SKM-1 (cell line): Measurements from ENCODE around the gene MKNK2.

Experiments
- DNase-seq: peaks from one replicate; lab custom pipeline; 2025; ENCODE audit not compliant: unreplicated experiment; lab: John Stamatoyannopoulos, UW

MKNK2 gene

GRCh38 chr19:2080336-2080988 is 29.4 kb upstream of the MKNK2 start:
- DNase-seq = no peak

- DNase-seq = no peak
Observed at GRCh38 chr19:2079865-2080301, 28.8 kb upstream of the MKNK2 start.

- DNase-seq = no peak
Observed at GRCh38 chr19:2079076-2079864, 28.2 kb upstream of the MKNK2 start.

GRCh38 chr19:2077833-2078619 is 27.0 kb upstream of the MKNK2 start:
- no peak for DNase-seq

- no peak for DNase-seq
Observed at GRCh38 chr19:2077398-2077797, 26.4 kb upstream of the MKNK2 start.

- DNase-seq = no peak
Observed at GRCh38 chr19:2076526-2076944, 25.5 kb upstream of the MKNK2 start.

GRCh38 chr19:2072757-2073551 is 21.9 kb upstream of the MKNK2 start:
- no peak for DNase-seq

GRCh38 chr19:2070986-2071673 is 20.1 kb upstream of the MKNK2 start:
- DNase-seq = no peak

- DNase-seq = no peak
Observed at GRCh38 chr19:2070436-2070827, 19.4 kb upstream of the MKNK2 start.

GRCh38 chr19:2064788-2065524 is 13.9 kb upstream of the MKNK2 start:
- DNase-seq = no peak

- DNase-seq = no peak
Observed at GRCh38 chr19:2064395-2064787, 13.3 kb upstream of the MKNK2 start.

GRCh38 chr19:2063824-2064223 is 12.8 kb upstream of the MKNK2 start:
- no peak for DNase-seq

- no peak for DNase-seq
Observed at GRCh38 chr19:2062770-2063169, 11.7 kb upstream of the MKNK2 start.

GRCh38 chr19:2062389-2062729 is 11.3 kb upstream of the MKNK2 start:
- DNase-seq = no peak

- DNase-seq = peak; percentile 75
Observed at GRCh38 chr19:2061495-2062388, 10.7 kb upstream of the MKNK2 start.

GRCh38 chr19:2060884-2061494 is 9.9 kb upstream of the MKNK2 start:
- no peak for DNase-seq

GRCh38 chr19:2059422-2060201 is 8.6 kb upstream of the MKNK2 start:
- DNase-seq = no peak
